Nucleus accumbens (tissue), 56 donors: Measurements from ENCODE around the gene ACTN4.
"Not testable (repeated sequence)": the region's sequence is repeated elsewhere in the genome, so short reads cannot be mapped to it uniquely, and the experiment has no call there.

ENCODE experiments used
- DNase-seq, 56 donors: peaks; one replicate each; lab custom pipeline; 2025; lab: John Stamatoyannopoulos, UW

Gene ACTN4

GRCh38 chr19:38647368-38647965 lies at the start of gene ACTN4:
Gene ACTN4, plus strand, starts transcription at chr19:38647649. Its CDS starts 97 bp downstream, at chr19:38647746.
- DNase-seq: peak; percentile 64 to 100 (median 97)

- no peak for DNase-seq
Observed at GRCh38 chr19:38599722-38600121, 47.7 kb upstream of the ACTN4 start.

GRCh38 chr19:38602856-38603255 lies 44.6 kb upstream of the ACTN4 start:
- not testable (repeated sequence) for DNase-seq

GRCh38 chr19:38606131-38606530 lies 41.3 kb upstream of the ACTN4 start:
- no peak for DNase-seq

GRCh38 chr19:38614289-38614688 lies 33.2 kb upstream of the ACTN4 start:
- no peak for DNase-seq

- no peak for DNase-seq
Observed at GRCh38 chr19:38615007-38615581, 32.4 kb upstream of the ACTN4 start.

DNA sequence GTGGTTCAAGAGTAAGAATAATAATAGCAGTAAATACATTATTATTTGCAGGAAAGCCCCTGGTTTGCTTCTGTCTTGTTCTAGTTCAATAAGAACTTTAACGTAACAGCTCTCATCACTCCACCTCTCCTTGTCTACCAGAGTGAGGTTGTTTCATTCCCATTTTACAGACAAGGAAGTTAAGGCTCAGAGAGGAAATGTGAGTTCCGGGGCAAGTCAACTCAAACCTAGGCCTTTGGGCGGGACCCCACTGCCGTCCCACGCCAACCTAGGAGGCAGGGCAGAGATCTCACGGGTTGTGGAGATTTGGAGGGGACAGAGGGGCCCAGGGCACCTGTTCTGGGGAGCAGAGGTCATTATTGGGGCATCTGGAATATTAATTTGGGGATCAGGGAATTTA lies 31.2 kb upstream of the ACTN4 start:
- no peak for DNase-seq

DNA sequence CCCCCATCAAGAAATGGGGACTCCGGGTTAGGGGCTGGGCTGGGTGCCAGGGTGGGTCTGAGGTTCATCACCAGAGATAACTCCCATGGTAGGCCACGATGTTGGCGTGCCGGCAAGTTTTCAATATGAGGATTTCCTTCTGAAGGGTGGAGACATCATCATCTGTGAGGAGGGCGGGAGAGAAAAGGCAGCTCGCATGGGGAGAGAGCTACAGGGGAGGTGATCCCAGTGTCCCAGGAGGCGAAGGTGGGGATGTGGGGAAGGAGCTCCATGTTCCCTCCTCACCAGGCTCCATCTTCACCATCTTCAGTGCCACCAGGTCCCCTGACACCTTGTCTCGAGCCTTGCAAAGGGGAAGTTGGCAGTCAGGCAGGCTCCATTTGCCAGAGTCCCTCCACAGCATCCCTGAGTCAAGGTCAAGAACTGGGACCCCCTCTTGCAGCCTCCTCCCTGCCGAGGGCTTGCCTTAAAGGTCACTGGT lies 30.1 kb upstream of the ACTN4 start:
- DNase-seq: no peak

DNA sequence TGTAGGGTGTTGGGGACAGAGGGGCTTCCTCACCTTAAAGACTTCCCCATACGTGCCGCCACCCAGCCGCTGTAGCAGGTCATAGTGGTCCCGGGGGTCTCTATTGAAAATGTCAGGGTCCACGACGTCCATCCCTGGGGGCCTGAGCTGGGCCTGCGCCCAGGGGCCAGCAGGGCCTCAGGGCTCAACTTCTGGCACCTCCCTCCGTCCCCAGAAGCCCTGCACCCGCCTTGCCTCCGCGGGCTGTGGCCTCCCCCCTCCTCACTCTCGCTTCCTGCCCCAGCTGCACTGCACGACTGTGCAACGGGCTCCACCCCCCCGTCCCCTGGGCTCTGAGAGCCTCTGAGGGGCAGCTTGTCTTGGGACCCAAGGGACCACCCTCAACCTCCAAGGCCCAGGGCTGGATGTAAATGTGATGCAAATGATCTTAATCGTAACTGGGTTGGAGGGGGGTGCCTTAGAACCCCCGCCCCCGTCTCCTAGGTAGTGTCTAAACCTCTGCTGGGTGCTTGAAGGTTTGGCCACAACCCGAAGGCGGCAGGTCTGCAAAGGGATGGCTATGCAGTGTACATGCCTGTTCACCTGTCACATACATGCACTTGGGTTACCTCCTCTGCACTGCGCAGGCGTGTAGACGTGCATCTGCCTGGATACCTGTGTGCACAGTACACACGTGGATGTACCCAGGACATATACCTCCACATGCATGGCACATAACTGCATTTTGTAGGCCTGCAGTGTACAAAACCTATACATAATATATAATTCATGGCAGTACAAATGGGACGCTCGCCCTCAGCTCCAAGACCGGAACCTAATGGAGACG lies 29.5 kb upstream of the ACTN4 start, which contains the start of gene MAP4K1:
Gene MAP4K1, minus strand, starts transcription at position 190 of the 826 bp plus-strand sequence. Its CDS starts 58 bp downstream, at position 132.
- DNase-seq: peak in 24 of 56 donors; percentile 3 to 59 (median 34)

DNA sequence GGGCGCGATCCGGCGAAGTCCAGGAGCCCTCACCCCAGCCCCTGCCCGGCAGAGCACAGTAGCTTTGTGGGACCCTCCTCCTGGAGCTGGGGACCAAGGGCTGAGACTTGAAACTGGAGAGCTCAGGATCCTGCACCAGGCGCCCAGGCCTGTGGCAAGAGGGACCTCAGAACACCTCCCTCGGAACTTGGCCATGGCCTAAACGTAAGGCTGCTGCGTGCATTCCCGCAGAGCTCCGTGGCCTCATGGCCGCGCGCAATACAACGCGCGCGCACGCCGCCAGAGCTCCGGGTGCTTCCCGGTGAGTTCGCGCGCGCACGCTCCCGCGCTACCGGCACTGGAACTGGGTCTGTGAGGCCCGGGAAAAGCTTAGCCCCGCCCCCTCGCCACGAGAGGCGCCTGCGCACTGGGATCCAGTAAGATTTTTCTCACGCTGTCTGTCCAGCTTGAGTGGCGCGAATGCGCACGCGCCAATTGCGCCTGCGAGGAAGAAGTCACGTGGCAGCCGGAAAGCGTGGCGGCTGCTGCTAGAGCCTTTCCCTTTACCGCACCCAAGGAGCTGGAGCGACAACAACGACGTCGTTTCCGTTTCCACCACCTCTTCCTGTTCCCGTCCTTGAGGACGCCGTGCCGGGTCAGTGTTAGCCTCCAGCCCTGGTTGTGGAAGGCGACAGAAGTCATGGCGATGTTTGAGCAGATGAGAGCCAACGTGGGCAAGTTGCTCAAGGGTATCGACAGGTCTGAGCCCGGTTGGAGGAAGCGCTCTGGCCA lies 28.7 kb upstream of the ACTN4 start, which contains the start of gene EIF3K:
Gene EIF3K, plus strand, starts transcription at position 599 of the 771 bp plus-strand sequence. Its CDS starts 81 bp downstream, at position 680.
- peak; percentile 60 to 99 (median 98) for DNase-seq

DNA sequence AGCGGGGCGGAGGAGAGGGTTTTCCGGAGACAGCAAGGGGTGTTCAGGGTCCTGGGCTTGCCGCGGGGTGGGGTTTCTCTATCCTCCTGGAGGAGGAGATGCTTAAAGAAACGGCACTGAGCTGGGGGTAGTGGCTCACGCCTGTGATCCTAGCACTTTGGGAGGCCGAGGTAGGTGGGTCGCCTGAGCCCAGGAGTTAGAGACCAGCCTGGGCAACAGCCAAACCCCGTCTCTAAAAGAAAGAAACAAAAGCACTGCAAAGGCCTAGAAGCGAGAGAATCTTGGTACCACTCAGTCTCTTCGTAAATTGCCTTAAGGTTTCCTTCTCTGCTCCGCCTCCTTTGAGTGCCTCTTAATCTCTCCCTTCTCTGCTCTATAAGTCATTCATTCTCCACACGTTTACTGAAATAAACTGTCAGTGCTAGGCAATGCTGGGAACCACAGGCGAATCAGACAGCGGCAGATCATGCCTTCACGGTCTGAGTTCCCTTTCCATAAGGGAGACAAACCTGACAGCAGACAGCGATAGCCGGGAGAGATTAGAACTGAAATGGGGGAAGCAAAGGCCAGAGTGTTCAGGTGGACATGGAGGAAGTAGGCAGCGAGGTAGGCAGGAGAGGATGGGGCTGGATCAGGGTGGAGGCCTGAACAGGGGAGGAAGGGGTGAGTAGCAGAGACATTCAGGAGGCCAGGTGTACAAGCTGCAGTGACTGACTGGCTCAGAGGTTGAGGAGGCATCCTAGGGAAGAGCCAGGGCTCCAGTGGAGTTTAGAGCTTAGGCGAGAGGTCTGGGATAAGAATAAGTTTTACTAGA lies 27.9 kb upstream of the ACTN4 start:
- DNase-seq: no peak

- no peak for DNase-seq
Observed at GRCh38 chr19:38624822-38625221, 22.6 kb upstream of the ACTN4 start.

GRCh38 chr19:38626401-38626800 lies 21.0 kb upstream of the ACTN4 start:
- DNase-seq: no peak

GRCh38 chr19:38629568-38629967 lies 17.9 kb upstream of the ACTN4 start:
- DNase-seq: no peak

DNA sequence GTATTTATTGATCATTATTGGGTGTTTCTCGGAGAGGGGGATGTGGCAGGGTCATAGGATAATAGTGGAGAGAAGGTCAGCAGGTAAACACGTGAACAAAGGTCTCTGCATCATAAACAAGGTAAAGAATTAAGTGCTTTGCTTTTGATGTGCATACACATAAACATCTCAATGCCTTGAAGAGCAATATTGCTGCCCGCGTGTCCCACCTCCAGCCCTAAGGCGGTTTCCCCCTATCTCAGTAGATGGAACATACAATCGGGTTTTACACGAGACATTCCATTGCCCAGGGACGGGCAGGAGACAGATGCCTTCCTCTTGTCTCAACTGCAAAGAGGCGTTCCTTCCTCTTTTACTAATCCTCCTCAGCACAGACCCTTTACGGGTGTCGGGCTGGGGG lies 16.1 kb upstream of the ACTN4 start:
- DNase-seq: not testable (repeated sequence)

- not testable (repeated sequence) for DNase-seq
Observed at GRCh38 chr19:38631811-38632475, 15.5 kb upstream of the ACTN4 start.

DNA sequence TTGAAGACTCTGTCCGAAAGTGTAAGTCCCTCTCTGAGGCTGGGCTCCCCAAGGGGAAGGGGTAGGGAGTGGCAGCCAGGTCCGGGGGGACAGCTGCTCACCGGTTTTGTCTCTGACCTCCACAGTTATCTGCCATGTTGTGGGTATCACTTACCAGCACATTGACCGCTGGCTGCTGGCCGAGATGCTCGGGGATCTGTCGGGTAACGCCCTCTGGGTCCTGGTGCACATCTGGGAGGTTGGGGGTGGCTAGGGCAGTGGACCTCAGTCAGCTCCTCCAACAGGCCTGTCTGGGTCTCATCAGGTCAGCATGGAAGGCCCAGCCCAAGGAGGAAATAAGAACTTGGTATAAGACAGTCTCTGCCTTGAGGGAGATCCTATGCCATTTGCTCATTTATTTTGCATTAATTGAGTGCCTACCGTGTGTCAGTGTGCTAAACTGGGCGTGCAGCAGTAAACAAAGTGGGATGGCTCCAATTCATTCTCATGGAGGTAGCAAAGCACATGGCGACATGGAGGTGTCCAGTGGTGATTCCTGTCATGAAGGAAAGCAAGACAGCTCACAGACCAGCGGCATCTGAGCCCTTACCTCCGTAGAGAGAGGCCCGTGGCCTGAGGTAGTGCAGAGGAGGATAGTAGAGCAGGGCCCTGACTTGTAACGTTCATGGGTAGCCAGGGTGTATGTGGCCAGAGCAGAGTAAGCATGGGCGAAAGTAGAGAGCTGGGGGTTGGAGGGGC lies 14.8 kb upstream of the ACTN4 start:
- DNase-seq: no peak
